Retinal pigment epithelial cell (primary cell): ENCODE results near the gene CREBL2.
"Not testable (repeated sequence)": the region's sequence is repeated elsewhere in the genome, so short reads cannot be mapped to it uniquely, and the experiment has no call there.

Source experiments
- DNase-seq: peaks from one replicate; pipeline ENCODE4 v3.0.0-alpha.2; 2010; ENCODE audit warnings: low read depth
- H3K4me3 ChIP-seq: 2 replicates; pipeline ENCODE4 v1.5.1; 2011; ENCODE audit warnings: mild to moderate bottlenecking, low read length, control low read depth, moderate library complexity
- CTCF ChIP-seq: conservative IDR thresholded peaks from 2 replicates; pipeline ENCODE4 v1.5.1; 2011; ENCODE audit warnings: low read depth, low read length, control low read depth, inconsistent platforms

The CREBL2 gene

GRCh38 chr12:12613344-12613743, 1.7 kb downstream of the CREBL2 start:
- DNase-seq = no peak
- TF ChIP-seq CTCF = no peak
- peak overlapping the region; percentile 29 for H3K4me3 ChIP-seq

- TF ChIP-seq CTCF = no peak
- H3K4me3 ChIP-seq = no peak overlapping the region
- no peak for DNase-seq
Measured at GRCh38 chr12:12614342-12614741, 2.7 kb downstream of the CREBL2 start.

GRCh38 chr12:12616512-12617310, 5.0 kb downstream of the CREBL2 start:
- TF ChIP-seq CTCF = no peak
- no peak overlapping the region for H3K4me3 ChIP-seq
- DNase-seq = no peak

GRCh38 chr12:12618064-12618463, 6.4 kb downstream of the CREBL2 start:
- not testable (repeated sequence) for DNase-seq, H3K4me3 ChIP-seq

- no peak overlapping the region for H3K4me3 ChIP-seq
- no peak for TF ChIP-seq CTCF
- no peak for DNase-seq
Measured at GRCh38 chr12:12620730-12621315, 9.1 kb downstream of the CREBL2 start.

- TF ChIP-seq CTCF = no peak
- H3K4me3 ChIP-seq = no peak overlapping the region
- no peak for DNase-seq
Measured at GRCh38 chr12:12622418-12622817, 10.7 kb downstream of the CREBL2 start.

GRCh38 chr12:12624498-12624992, 12.9 kb downstream of the CREBL2 start:
- no peak overlapping the region for H3K4me3 ChIP-seq
- TF ChIP-seq CTCF = no peak
- DNase-seq = no peak
